ENCODE results near the gene KIF16B.

The KIF16B gene

GRCh38 chr20:16350465-16350864 lies 222.8 kb downstream of the KIF16B start:
- no peak for DNase-seq

DNA sequence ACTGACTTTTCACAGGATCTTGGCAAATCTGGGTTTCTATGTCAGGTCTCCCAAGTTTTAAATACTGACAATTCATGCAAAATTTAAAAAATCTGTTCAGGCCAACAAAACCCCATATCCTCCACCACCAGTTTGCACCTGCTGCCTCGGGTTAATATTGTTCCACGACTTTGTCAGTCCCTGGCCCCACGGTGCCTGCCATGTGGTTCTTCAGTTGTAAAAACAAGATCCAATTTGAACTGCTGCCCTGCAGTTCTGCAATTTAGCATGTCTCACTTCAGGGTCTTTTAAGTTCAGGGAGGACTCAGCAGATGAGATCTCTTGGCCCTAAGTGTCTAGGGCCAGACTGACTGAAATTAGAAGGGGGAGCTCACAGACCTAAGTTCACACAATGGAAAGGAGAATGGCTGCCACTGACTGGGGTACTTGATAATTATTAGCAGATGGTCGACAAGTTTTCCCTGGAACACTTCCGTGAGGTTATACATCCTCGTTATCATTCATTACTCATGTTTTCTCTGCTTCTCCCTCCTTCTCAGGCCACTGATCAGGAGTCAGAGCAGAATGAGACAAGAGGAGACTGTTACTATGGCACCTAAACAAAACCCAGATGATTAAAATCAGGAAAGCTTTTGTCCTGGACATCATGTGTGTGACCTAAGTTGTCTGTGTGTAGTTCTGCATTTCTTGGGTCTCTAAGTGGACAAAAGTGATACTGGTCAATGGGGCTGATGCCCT lies 223.6 kb downstream of the KIF16B start:
- DNase-seq = no peak

DNA sequence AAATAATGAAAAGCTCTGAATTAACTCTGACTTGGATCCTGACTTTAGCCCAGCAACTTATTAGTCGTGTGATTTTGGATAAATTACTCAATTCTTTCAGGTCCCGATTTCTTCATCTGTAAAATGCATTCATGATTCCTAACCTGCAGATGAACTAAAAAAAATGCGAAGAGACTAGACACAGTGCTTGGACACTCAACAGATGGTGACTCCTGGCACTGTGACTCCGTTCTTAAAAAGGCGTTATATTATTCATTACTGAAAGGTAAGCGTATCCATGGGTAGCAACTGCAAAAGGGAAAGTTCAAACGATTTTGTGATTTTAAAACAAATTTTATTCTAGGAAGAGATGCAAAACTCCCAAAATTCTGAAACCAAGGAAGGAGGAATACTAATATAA lies 226.3 kb downstream of the KIF16B start:
- DNase-seq = no peak

DNA sequence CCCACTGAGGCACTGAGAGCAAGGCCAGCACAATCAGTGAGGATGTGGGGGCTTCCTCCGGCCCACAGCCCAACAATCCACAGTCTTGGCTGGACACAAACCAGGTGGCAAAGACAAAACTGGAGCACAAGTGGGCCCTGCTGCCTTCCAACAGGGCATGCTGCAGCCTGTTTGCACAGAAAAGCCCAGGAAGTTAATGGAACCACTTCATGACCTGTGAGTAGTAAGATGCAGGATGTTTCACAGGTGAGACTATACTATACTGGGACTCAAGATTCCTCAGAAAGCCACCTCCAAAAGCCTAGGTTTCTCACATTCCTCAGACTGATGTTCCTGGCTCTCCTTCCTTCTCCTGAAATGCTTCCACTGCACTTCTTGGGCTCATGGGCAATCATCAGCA lies 235.5 kb downstream of the KIF16B start:
- DNase-seq = no peak

GRCh38 chr20:16327606-16328005 lies 245.6 kb downstream of the KIF16B start:
- DNase-seq = no peak

DNA sequence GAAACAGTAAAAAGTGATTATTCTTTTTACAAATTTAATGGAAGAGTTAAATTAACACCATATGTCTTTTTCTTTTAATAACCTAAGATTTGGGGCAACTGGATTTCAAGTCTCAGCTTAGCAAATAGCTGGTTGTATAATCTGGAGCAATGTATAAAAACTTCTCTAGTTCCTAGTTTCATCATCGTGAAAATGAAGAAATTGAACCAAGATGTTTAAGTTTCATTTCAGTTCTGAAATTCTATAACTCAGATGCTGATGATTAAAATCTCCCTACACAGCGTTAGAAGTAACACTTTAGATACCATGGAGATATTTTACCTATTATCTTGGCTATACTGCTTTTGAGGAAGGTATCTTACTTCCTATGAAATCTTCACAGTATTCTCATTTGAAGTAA lies 252.0 kb downstream of the KIF16B start:
- no peak for DNase-seq

GRCh38 chr20:16317445-16318362 lies 255.5 kb downstream of the KIF16B start:
- no peak for DNase-seq

DNA sequence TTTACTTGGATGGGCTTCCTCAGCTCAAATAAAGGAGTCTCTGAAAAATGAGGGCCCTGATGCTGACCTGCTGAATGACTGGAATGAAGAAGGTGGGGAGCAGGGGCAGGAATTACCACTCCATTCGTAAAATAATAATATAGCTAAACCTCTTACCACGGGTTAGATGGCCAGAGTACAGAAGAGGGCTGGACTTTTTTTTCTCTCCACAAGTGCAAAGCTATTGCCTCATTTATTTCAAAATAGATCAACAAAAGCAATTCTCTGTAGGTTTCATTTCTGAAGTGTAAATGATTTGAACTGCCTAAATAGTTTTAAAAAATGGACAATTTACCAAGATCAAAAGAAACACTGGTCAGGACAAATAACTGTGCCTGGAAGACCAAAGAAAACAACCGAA lies 256.7 kb downstream of the KIF16B start:
- no peak for DNase-seq

DNA sequence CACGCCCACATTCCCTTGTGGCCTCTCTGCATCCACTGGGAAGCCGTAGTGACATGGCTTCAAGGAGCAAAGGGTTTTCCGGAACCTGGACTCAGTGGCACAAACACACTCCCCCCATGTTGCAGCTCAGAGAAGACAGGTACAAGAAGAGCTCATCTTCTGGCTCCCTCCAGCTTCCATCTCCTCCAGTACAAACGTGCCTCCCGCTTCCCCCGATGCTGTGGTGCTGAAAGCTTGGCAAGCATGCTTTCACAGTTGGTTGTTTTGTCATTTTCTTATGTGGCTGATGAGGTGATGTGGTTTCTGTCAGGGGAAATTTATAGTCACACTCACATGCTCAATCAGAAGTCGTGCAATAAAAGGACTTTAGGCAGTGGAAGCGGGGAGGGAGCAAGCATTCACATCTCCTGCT lies 258.5 kb downstream of the KIF16B start:
- no peak for DNase-seq

- DNase-seq = no peak
Measured at GRCh38 chr20:16314320-16314719, 258.9 kb downstream of the KIF16B start.

GRCh38 chr20:16313917-16314316 lies 259.3 kb downstream of the KIF16B start:
- no peak for DNase-seq

- DNase-seq = no peak
Measured at GRCh38 chr20:16312998-16313397, 260.2 kb downstream of the KIF16B start.

GRCh38 chr20:16311756-16312155 lies 261.5 kb downstream of the KIF16B start:
- DNase-seq = no peak

- DNase-seq = no peak
Measured at GRCh38 chr20:16308754-16309153, 264.5 kb downstream of the KIF16B start.

DNA sequence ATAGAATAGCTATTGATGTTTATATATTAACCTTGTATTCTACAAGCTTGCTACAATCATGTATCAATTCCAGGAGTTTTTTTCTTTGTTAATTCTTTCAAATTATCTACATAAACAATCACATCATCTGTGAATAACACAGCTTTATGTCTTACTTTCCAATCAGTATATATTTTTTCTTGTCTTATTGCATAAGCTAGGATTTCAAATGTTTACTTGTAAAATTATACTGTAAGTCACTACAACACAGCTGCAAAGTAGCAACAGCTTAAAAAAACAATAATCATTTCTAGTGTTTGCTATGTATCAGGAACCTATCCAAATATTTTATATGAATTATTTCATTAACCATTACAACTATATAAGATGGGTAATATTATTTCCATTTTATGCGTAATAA lies 270.4 kb downstream of the KIF16B start:
- no peak for DNase-seq

- no peak for DNase-seq
Measured at GRCh38 chr20:16301986-16302385, 271.3 kb downstream of the KIF16B start.

GRCh38 chr20:16299897-16300296 lies 273.4 kb downstream of the KIF16B start:
- DNase-seq = no peak

DNA sequence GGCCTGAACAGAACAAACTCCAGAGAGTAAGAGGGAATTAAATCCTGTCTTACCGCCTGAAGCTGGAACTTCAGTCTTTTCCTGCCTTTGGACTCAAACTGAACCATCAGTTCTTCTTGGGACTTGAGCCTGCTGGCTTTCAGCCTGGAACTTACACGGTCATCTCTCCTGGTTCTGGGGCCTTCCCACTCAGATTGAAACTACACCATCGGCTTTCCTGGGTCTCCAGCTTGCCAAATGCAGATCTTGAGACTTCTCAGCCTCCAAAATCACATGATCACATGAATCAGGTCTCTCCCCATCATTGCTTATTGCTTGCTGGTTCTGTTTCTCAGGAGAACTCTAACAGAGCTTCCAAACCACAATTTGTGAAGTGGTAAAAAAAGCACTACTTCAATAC lies 276.3 kb downstream of the KIF16B start:
- no peak for DNase-seq

DNA sequence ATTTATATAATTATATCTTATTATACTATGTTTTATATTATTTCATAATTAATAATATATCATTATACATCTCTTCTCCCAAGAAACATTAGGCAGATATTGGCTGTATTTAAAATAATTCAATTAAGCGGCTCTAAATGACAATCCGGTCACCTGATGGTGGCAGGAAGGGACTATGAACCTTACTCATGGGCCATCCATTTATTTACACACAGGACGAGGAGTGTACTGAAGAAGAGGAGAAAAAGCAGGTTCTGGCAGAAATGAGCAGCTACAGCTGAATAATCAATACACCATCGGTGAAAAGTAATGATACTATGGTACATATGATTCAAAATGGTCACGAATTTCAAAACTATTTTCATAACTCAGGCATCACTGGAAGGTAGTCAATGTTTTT lies 277.7 kb downstream of the KIF16B start:
- no peak for DNase-seq

DNA sequence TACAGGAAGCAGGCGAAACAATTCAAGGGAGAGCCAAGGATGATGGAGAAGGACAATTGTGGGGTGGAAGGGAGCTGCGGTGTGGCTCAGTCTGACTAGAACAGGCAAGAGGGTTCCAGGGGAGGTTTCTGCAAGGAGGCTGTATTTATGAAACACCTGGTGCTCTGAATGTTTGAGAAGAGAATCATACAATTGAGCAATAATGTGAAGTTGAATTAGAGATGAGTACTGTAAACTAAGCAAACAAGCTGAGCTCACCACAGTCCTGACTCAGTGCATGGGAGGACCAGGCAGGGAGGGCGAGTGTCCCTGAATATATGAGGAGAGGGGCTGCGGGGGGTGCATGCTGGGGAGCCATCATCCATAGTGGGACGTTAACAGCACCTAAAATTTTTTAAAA lies 279.7 kb downstream of the KIF16B start:
- DNase-seq = no peak

DNA sequence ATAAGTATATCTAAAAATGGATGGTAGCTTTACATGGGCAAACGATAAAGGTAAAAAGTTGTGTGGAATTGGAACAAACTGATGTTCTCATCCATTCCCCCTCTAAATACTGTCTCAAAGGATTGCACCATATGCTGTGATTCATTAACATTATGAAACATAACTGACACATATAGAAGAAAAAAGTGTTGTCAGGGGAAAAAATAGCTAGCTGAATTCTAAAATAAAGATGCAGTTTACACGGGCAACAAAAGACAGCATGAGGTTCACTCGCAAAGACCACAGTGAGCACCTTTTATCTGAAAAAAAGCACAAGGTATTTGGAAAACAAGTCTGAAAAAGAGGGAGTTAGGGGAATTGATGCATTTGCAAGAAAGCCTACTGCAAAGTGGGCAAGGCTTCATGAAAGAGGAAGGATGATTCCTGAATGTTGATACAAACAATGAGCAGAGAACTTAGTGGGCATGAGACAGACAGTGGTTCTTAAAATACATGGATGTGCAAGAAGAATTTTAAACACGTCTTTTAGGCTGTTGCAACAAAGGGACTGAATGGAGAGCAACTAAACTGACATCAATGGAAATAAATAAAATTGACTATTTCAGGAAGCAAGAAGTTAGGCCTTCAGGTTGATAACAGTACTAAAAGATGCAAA lies 280.9 kb downstream of the KIF16B start:
- DNase-seq = no peak

DNA sequence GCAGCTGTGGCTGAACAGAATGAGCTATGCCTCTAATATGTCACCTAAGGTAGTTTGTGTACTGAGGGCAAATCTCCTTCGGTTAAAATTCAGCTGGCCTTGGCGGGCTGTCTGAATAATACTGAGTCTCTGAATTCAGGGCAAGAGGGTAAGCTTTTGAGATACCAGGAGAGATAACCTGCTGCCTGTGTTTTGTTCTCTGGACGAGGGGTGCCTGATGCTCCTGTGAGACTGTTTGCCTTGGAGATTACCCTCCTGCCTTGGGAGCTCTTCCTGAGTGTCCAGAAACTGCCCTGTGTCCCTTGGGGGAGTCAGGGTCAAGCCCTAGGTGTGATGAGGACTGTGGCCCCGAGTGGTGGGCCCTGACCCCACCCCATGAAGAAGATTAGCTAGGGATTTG lies 282.9 kb downstream of the KIF16B start:
- DNase-seq = no peak

GRCh38 chr20:16287776-16288175 lies 285.5 kb downstream of the KIF16B start:
- no peak for DNase-seq

GRCh38 chr20:16286601-16287000 lies 286.6 kb downstream of the KIF16B start:
- no peak for DNase-seq
